ENCODE measurements around the gene ZNF638.
A peak's percentile ranks its signal among the peaks of the same experiment; 100 is the strongest.
"Not testable (repeated sequence)": the region's sequence is repeated elsewhere in the genome, so short reads cannot be mapped to it uniquely, and the experiment has no call there.

Gene ZNF638

DNA sequence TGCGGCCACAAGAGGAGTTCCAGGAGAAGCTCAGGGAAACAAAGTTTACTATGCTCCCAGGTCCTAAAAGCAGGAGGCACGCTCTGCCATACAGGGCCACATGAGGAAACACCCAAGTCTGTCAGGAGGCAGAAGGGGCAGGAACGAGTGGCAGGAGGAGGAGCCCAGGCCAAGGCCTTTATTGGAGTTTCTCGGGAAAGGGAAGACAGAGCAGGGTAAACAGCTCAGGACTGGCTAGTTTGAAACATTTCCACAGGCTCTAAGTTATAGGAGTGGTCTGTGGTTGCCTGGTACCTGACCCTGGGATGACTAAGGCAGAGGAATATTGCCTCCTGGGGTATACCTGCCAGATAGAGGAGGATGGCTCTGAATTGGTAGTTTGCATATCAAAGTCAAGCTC lies 3.7 kb upstream of the ZNF638 start:
- no peak overlapping the region for H3K4me2 ChIP-seq (ENCODE audit: low read length)
- H3K4me1 ChIP-seq (ENCODE audit: insufficient read depth, low read length, severe bottlenecking): peaks cover 2% of the 10 kb centered on the region
- no peak overlapping the region for H3K9ac ChIP-seq (ENCODE audit: low read length)
- H3K9me3 ChIP-seq (ENCODE audit: low read length): no peaks in the 10 kb centered on the region
- no peaks in the 10 kb centered on the region for H4K20me1 ChIP-seq (ENCODE audit: insufficient read depth, low read length)
- no peak overlapping the region for H2AFZ ChIP-seq (ENCODE audit: low read length)
- peaks cover 10% of the 10 kb centered on the region for H3K79me2 ChIP-seq (ENCODE audit: insufficient read depth, low read length)
- H3K36me3 ChIP-seq (ENCODE audit: insufficient read depth, low read length): no peaks in the 10 kb centered on the region
- no peak overlapping the region for H3K27ac ChIP-seq (ENCODE audit: low read depth, low read length, poor library complexity, severe bottlenecking)
- H3K4me3 ChIP-seq (ENCODE audit: low read depth, low read length, poor library complexity, severe bottlenecking): no peak overlapping the region
- no peaks in the 10 kb centered on the region for H3K9me2 ChIP-seq (ENCODE audit: low read depth, low read length)
- no peaks in the 10 kb centered on the region for H3K27me3 ChIP-seq (ENCODE audit: insufficient read depth, low read length)
- no peaks in the 10 kb centered on the region for H3F3A ChIP-seq (ENCODE audit: insufficient read depth, low read length)
- TF ChIP-seq EZH2 (IDR thresholded peaks at IDR 0.05; ENCODE audit: borderline replicate concordance, low read length): no peak
- TF ChIP-seq, protein P1, sequence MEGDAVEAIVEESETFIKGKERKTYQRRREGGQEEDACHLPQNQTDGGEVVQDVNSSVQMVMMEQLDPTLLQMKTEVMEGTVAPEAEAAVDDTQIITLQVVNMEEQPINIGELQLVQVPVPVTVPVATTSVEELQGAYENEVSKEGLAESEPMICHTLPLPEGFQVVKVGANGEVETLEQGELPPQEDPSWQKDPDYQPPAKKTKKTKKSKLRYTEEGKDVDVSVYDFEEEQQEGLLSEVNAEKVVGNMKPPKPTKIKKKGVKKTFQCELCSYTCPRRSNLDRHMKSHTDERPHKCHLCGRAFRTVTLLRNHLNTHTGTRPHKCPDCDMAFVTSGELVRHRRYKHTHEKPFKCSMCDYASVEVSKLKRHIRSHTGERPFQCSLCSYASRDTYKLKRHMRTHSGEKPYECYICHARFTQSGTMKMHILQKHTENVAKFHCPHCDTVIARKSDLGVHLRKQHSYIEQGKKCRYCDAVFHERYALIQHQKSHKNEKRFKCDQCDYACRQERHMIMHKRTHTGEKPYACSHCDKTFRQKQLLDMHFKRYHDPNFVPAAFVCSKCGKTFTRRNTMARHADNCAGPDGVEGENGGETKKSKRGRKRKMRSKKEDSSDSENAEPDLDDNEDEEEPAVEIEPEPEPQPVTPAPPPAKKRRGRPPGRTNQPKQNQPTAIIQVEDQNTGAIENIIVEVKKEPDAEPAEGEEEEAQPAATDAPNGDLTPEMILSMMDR (IDR thresholded peaks at IDR 0.05; ENCODE audit: low read length): no peak

DNA sequence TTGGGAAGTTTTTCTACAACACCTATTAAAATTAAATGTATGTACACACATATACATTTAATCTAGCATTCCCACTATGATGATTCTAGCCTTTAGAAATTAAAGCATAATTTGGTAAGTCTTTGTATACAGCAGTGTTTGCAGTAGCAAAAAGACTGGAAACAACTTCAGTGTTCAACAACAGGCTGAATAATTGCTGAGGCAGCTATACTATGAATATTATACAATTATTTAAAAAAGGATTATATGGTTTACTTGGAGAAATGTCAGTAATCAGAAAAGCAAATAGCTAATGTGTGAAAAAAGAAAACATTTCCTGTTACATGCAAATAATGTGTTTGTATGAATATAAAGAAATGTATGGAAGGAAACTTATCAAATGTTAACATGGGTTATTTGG lies 1.4 kb upstream of the ZNF638 start:
- no peak overlapping the region for H3K4me2 ChIP-seq (ENCODE audit: low read length)
- H3K4me1 ChIP-seq (ENCODE audit: insufficient read depth, low read length, severe bottlenecking): peaks cover 19% of the 10 kb centered on the region
- no peak overlapping the region for H3K4me3 ChIP-seq (ENCODE audit: low read depth, low read length, poor library complexity, severe bottlenecking)
- H4K20me1 ChIP-seq (ENCODE audit: insufficient read depth, low read length): no peaks in the 10 kb centered on the region
- no peak for TF ChIP-seq EZH2 (IDR thresholded peaks at IDR 0.05; ENCODE audit: borderline replicate concordance, low read length)
- TF ChIP-seq, protein P1 (IDR thresholded peaks at IDR 0.05; ENCODE audit: low read length): no peak
- peaks cover 13% of the 10 kb centered on the region for H3K36me3 ChIP-seq (ENCODE audit: insufficient read depth, low read length)
- H3K79me2 ChIP-seq (ENCODE audit: insufficient read depth, low read length): peaks cover 33% of the 10 kb centered on the region
- no peaks in the 10 kb centered on the region for H3F3A ChIP-seq (ENCODE audit: insufficient read depth, low read length)
- H3K9me3 ChIP-seq (ENCODE audit: low read length): no peaks in the 10 kb centered on the region
- H3K9ac ChIP-seq (ENCODE audit: low read length): no peak overlapping the region
- H2AFZ ChIP-seq (ENCODE audit: low read length): no peak overlapping the region
- H3K27ac ChIP-seq (ENCODE audit: low read depth, low read length, poor library complexity, severe bottlenecking): no peak overlapping the region
- H3K27me3 ChIP-seq (ENCODE audit: insufficient read depth, low read length): no peaks in the 10 kb centered on the region
- no peaks in the 10 kb centered on the region for H3K9me2 ChIP-seq (ENCODE audit: low read depth, low read length)

DNA sequence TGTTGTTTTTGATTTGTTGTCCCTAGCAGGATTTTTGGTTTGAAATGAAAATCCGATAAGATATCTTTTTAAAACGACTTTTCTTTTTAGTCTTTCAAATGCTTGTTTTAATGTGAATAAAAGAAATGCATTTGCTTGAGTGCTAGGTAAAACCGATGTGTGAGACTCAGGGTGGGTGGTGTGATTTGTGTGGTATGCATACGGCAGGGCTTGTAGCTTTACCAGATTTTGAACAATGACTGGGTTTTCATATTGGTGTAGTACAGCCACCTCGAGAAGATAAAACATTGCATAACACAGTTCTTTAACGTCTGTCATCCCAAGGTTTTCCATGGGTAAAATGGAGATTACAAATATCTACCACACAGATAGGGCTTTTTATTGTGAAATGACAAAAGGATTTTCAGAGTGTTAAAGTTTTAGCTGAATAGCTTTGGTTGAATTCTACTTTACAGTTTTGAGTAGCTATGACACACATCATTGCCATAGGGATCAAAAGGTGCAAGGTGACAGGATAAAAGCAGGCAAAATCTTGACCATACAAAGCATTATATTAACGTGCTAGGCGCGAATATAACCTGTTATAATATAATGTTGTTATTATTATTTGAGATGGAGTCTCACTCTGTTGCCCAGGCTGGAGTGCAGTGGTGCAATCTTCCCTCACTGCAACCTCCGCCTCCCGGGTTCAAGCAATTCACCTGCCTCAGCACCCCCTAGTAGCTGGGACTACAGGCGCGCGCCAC lies 824 bp upstream of the ZNF638 start:
- Histone ChIP-seq H3K27ac (ENCODE audit: low read depth, low read length, poor library complexity, severe bottlenecking) (no peak overlapping the region), H3K9ac (ENCODE audit: low read length) (no peak overlapping the region), H3K4me3 (ENCODE audit: low read depth, low read length, poor library complexity, severe bottlenecking) (peak overlapping the region; percentile 22), H3K9me2 (ENCODE audit: low read depth, low read length) (no peaks in the 10 kb centered on the region), H3K4me2 (ENCODE audit: low read length) (peak overlapping the region; percentile 31), H3F3A (ENCODE audit: insufficient read depth, low read length) (no peaks in the 10 kb centered on the region), H2AFZ (ENCODE audit: low read length) (no peak overlapping the region), H3K4me1 (ENCODE audit: insufficient read depth, low read length, severe bottlenecking) (peaks cover 19% of the 10 kb centered on the region), H3K9me3 (ENCODE audit: low read length) (no peaks in the 10 kb centered on the region), H3K36me3 (ENCODE audit: insufficient read depth, low read length) (peaks cover 19% of the 10 kb centered on the region), H4K20me1 (ENCODE audit: insufficient read depth, low read length) (no peaks in the 10 kb centered on the region), H3K79me2 (ENCODE audit: insufficient read depth, low read length) (peaks cover 39% of the 10 kb centered on the region), H3K27me3 (ENCODE audit: insufficient read depth, low read length) (no peaks in the 10 kb centered on the region)
- no peak for TF ChIP-seq EZH2 (IDR thresholded peaks at IDR 0.05; ENCODE audit: borderline replicate concordance, low read length)
- TF ChIP-seq, protein P1 (IDR thresholded peaks at IDR 0.05; ENCODE audit: low read length): no peak

- not testable (repeated sequence) for H2AFZ ChIP-seq (ENCODE audit: low read length)
These were observed 326 bp upstream of the ZNF638 start for GRCh38 chr2:71331331-71331580.

More at GRCh38 chr2:71331331-71331580, 326 bp upstream of the ZNF638 start:
- Histone ChIP-seq H3K4me2 (ENCODE audit: low read length) (peak overlapping the region; percentile 31), H3K36me3 (ENCODE audit: insufficient read depth, low read length) (peaks cover 23% of the 10 kb centered on the region), H3K4me1 (ENCODE audit: insufficient read depth, low read length, severe bottlenecking) (peaks cover 19% of the 10 kb centered on the region), H3K79me2 (ENCODE audit: insufficient read depth, low read length) (peaks cover 44% of the 10 kb centered on the region), H3K4me3 (ENCODE audit: low read depth, low read length, poor library complexity, severe bottlenecking) (peak overlapping the region; percentile 22)
- not testable (repeated sequence) for H3K27me3 ChIP-seq (ENCODE audit: insufficient read depth, low read length); H4K20me1 ChIP-seq (ENCODE audit: insufficient read depth, low read length); H3F3A ChIP-seq (ENCODE audit: insufficient read depth, low read length); H3K27ac ChIP-seq (ENCODE audit: low read depth, low read length, poor library complexity, severe bottlenecking); H3K9ac ChIP-seq (ENCODE audit: low read length); H3K9me2 ChIP-seq (ENCODE audit: low read depth, low read length); H3K9me3 ChIP-seq (ENCODE audit: low read length)

Data from OCI-LY1 (cell line).